ENCODE data around the gene ZNF750. TPM values are rescaled to one million over a fixed set of nuclear protein-coding genes. Genes with fewer than 3 reads are reported as not detected.

Gene ZNF750
- total RNA-seq, 1 experiment from 2014 or later, result 0.44 TPM

DNA sequence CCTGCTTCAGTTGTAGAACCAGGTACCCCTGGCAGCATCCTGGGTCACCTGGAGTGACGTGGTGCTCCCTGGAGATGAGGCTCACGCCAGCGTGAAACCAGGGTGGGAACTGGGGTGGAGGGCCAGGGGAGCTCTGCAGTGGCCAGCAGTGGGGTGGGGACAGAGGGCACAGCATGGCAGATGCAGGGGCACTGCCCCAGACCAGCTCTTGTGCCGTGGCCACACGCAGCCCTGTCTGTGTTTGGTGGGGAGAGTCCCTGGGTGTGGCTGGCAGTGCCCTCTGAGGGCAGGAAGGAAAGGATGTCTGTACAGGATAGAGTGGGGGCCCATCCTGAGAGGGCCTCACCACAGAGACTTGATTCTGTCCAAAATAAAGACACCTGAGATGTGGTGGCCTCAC is 24.5 kb downstream of the ZNF750 start:
- Histone ChIP-seq H2AFZ (no peak overlapping the region), H3F3A (ENCODE audit: insufficient read depth, low read depth) (no peaks in the 10 kb centered on the region), H3K9me3 (ENCODE audit: insufficient read depth, low read depth) (no peaks in the 10 kb centered on the region), H3K9me2 (ENCODE audit: insufficient read depth) (no peaks in the 10 kb centered on the region), H3K27ac (no peak overlapping the region), H3K4me1 (replicated peaks; ENCODE audit: insufficient read depth) (no peaks in the 10 kb centered on the region), H4K20me1 (ENCODE audit: insufficient read depth) (no peaks in the 10 kb centered on the region), H3K36me3 (ENCODE audit: low read depth) (no peaks in the 10 kb centered on the region), H3K79me2 (ENCODE audit: low read depth) (no peaks in the 10 kb centered on the region), H3K4me3 (no peak overlapping the region), H3K27me3 (ENCODE audit: insufficient read depth, low read depth) (no peaks in the 10 kb centered on the region), H3K4me2 (no peak overlapping the region)
- CTCF ChIA-PET, result no interaction called here
- intact Hi-C loops (cut with micrococcal nuclease; ENCODE audit: unreplicated experiment), result no loop called here
- DNase-seq, result no peak
- no TSS peak for BruUV-seq (replicated peaks)
- POLR2A ChIA-PET (ENCODE audit: unreplicated experiment), result no interaction called here
- TF ChIP-seq CTCF (conservative IDR thresholded peaks at IDR 0.05) (no peak), EZH2 (IDR thresholded peaks at IDR 0.05; ENCODE audit: low read depth) (no peak)

GRCh38 chr17:82814834-82815233 is 25.0 kb downstream of the ZNF750 start:
- Histone ChIP-seq H3K4me3 (no peak overlapping the region), H3F3A (ENCODE audit: insufficient read depth, low read depth) (no peaks in the 10 kb centered on the region), H4K20me1 (ENCODE audit: insufficient read depth) (no peaks in the 10 kb centered on the region), H3K27ac (no peak overlapping the region), H3K27me3 (ENCODE audit: insufficient read depth, low read depth) (no peaks in the 10 kb centered on the region), H3K79me2 (ENCODE audit: low read depth) (no peaks in the 10 kb centered on the region), H2AFZ (no peak overlapping the region), H3K4me1 (replicated peaks; ENCODE audit: insufficient read depth) (no peaks in the 10 kb centered on the region), H3K36me3 (ENCODE audit: low read depth) (no peaks in the 10 kb centered on the region), H3K4me2 (no peak overlapping the region), H3K9me3 (ENCODE audit: insufficient read depth, low read depth) (no peaks in the 10 kb centered on the region), H3K9me2 (ENCODE audit: insufficient read depth) (no peaks in the 10 kb centered on the region)
- TF ChIP-seq EZH2 (IDR thresholded peaks at IDR 0.05; ENCODE audit: low read depth) (no peak), CTCF (conservative IDR thresholded peaks at IDR 0.05) (no peak)
- intact Hi-C loops (cut with micrococcal nuclease; ENCODE audit: unreplicated experiment), result no loop called here
- CTCF ChIA-PET, result no interaction called here
- POLR2A ChIA-PET (ENCODE audit: unreplicated experiment), result interaction anchor here (0.6 kb wide), 1 partner anchor 19 kb away, joined by 3 read pairs; no protein-coding TSS in a partner anchor
- no TSS peak for BruUV-seq (replicated peaks)
- no peak for DNase-seq

- BruUV-seq (replicated peaks), result no TSS peak
- Histone ChIP-seq H3K9me3 (ENCODE audit: insufficient read depth, low read depth) (no peaks in the 10 kb centered on the region), H3K79me2 (ENCODE audit: low read depth) (no peaks in the 10 kb centered on the region), H3K27ac (no peak overlapping the region), H3K4me3 (no peak overlapping the region), H3K9me2 (ENCODE audit: insufficient read depth) (no peaks in the 10 kb centered on the region), H3F3A (ENCODE audit: insufficient read depth, low read depth) (no peaks in the 10 kb centered on the region), H3K4me1 (replicated peaks; ENCODE audit: insufficient read depth) (no peaks in the 10 kb centered on the region), H3K4me2 (no peak overlapping the region), H3K36me3 (ENCODE audit: low read depth) (no peaks in the 10 kb centered on the region), H4K20me1 (ENCODE audit: insufficient read depth) (no peaks in the 10 kb centered on the region), H2AFZ (no peak overlapping the region), H3K27me3 (ENCODE audit: insufficient read depth, low read depth) (no peaks in the 10 kb centered on the region)
- POLR2A ChIA-PET (ENCODE audit: unreplicated experiment), result no interaction called here
- DNase-seq, result no peak
- intact Hi-C loops (cut with micrococcal nuclease; ENCODE audit: unreplicated experiment), result no loop called here
- CTCF ChIA-PET, result no interaction called here
- TF ChIP-seq EZH2 (IDR thresholded peaks at IDR 0.05; ENCODE audit: low read depth) (no peak), CTCF (conservative IDR thresholded peaks at IDR 0.05) (no peak)
These were observed 26.3 kb downstream of the ZNF750 start for GRCh38 chr17:82813299-82814051.
